Measurements from ENCODE around the gene TSPYL1.

The TSPYL1 gene

DNA sequence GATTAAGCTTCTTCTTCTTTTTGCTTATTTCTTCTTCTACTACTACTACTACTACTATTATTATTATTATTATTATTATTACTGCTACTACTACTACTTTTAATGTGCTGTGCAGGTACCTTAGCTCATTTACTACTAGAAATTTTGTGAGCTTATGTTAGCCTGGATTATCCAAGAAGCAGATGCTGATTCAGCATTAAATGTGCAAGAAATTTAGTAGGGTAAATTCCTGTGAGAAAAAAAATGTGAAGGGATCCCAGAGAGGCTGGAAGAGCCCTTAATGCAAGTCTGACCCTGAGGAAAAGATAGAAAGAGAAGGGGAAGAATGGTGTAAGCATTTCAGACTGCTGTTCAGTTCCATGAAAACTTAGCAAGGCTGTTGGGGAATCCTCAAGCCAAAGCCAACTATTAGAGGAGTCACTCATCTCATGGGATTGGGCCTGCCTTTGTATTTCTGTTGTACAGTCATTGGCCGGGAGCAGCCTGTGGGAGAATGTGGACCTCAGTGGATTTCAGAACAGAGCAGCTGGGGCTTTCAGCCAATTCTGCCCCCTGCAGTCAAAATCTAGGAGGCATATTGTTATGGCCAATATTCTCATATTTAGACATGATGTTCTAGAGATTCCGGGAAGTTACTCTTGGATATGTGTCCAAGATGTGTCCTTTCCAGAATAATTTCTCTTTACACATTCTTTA is 37.2 kb upstream of the TSPYL1 start:
- H3K9me3 ChIP-seq (ENCODE audit: control insufficient read depth, low read length), result no peaks in the 10 kb centered on the region
- no peak overlapping the region for H3K27ac ChIP-seq (ENCODE audit: insufficient read depth, low read depth, low read length, poor library complexity, severe bottlenecking)
- no peak overlapping the region for H3K4me3 ChIP-seq (ENCODE audit: insufficient read depth, low read depth, low read length)
- no peaks in the 10 kb centered on the region for H3K36me3 ChIP-seq (ENCODE audit: control insufficient read depth, insufficient read depth, low read length)
- H3K4me1 ChIP-seq (ENCODE audit: control insufficient read depth, insufficient read depth, low read length), result no peaks in the 10 kb centered on the region
- no peaks in the 10 kb centered on the region for H3K27me3 ChIP-seq (ENCODE audit: control insufficient read depth, insufficient read depth, low read length, poor library complexity, severe bottlenecking)
- whole genome bisulfite sequencing, 2 experiments, result 93 to 100% methylated on average over 1 to 2 of the region's 2 CpGs

GRCh38 chr6:116314878-116315277 is 35.1 kb upstream of the TSPYL1 start:
- Histone ChIP-seq H3K27me3 (ENCODE audit: control insufficient read depth, insufficient read depth, low read length, poor library complexity, severe bottlenecking) (no peaks in the 10 kb centered on the region), H3K9me3 (ENCODE audit: control insufficient read depth, low read length) (no peaks in the 10 kb centered on the region), H3K4me3 (ENCODE audit: insufficient read depth, low read depth, low read length) (no peak overlapping the region), H3K27ac (ENCODE audit: insufficient read depth, low read depth, low read length, poor library complexity, severe bottlenecking) (no peak overlapping the region), H3K4me1 (ENCODE audit: control insufficient read depth, insufficient read depth, low read length) (no peaks in the 10 kb centered on the region), H3K36me3 (ENCODE audit: control insufficient read depth, insufficient read depth, low read length) (no peaks in the 10 kb centered on the region)

GRCh38 chr6:116314218-116314617 is 34.5 kb upstream of the TSPYL1 start:
- H3K4me3 ChIP-seq (ENCODE audit: insufficient read depth, low read depth, low read length), result no peak overlapping the region
- no peaks in the 10 kb centered on the region for H3K27me3 ChIP-seq (ENCODE audit: control insufficient read depth, insufficient read depth, low read length, poor library complexity, severe bottlenecking)
- H3K36me3 ChIP-seq (ENCODE audit: control insufficient read depth, insufficient read depth, low read length), result no peaks in the 10 kb centered on the region
- H3K4me1 ChIP-seq (ENCODE audit: control insufficient read depth, insufficient read depth, low read length), result no peaks in the 10 kb centered on the region
- H3K9me3 ChIP-seq (ENCODE audit: control insufficient read depth, low read length), result no peaks in the 10 kb centered on the region
- no peak overlapping the region for H3K27ac ChIP-seq (ENCODE audit: insufficient read depth, low read depth, low read length, poor library complexity, severe bottlenecking)

DNA sequence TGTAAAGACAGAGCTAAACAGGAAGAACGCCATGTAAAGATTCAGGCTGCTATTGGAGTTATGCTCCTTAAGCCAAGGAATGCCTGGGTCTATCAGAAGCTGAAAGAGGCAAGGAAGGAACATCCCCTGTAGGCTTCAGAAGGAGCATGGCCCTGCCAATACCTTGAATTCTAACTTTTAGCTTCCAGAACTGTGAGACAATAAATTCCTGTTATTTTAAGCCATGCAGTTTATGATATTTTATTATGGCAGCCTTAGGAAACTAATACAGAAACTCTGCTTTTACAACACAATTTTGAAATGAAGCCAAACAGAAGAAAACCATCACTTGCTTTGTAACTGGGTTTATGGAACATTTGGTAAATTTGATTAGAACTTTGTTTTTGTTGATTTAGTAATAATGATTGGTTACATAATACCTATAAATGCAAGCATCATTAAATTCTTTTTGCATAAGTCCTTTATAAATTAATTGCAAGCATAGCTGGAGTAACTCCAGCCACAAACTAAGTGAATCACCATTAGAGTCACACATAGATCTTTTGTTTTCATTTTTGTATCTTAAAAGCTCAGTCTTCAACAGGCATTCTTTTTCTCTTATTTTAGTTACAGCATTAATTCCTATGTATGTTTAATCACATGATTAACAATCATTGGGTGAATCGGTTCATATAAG is 33.5 kb upstream of the TSPYL1 start:
- H3K9me3 ChIP-seq (ENCODE audit: control insufficient read depth, low read length), result no peaks in the 10 kb centered on the region
- no peak overlapping the region for H3K4me3 ChIP-seq (ENCODE audit: insufficient read depth, low read depth, low read length)
- no peaks in the 10 kb centered on the region for H3K36me3 ChIP-seq (ENCODE audit: control insufficient read depth, insufficient read depth, low read length)
- H3K27ac ChIP-seq (ENCODE audit: insufficient read depth, low read depth, low read length, poor library complexity, severe bottlenecking), result no peak overlapping the region
- WGBS, 2 experiments, result 96 to 100% methylated on average over 1 of the region's 2 CpGs
- no peaks in the 10 kb centered on the region for H3K4me1 ChIP-seq (ENCODE audit: control insufficient read depth, insufficient read depth, low read length)
- H3K27me3 ChIP-seq (ENCODE audit: control insufficient read depth, insufficient read depth, low read length, poor library complexity, severe bottlenecking), result no peaks in the 10 kb centered on the region

DNA sequence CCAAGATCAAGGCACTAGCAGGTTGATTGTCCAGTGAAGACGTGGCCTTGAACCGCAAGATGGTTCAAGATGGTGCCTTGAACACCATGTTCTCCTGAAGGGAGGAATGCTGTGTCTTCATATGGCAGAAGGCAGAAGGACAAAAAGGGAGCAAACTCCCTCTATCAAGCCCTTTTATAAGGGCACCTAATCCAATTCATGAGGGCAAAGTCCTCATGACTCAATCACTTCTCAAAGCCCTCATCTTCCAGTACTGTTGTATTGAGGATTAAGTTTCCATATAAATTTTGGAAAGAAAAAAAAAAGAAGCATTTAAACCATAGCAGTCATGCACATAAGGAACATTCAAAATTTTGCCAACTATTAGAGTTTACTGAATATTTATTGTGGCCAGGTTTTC is 29.9 kb upstream of the TSPYL1 start:
- Histone ChIP-seq H3K36me3 (ENCODE audit: control insufficient read depth, insufficient read depth, low read length) (no peaks in the 10 kb centered on the region), H3K27me3 (ENCODE audit: control insufficient read depth, insufficient read depth, low read length, poor library complexity, severe bottlenecking) (no peaks in the 10 kb centered on the region), H3K4me3 (ENCODE audit: insufficient read depth, low read depth, low read length) (no peak overlapping the region), H3K27ac (ENCODE audit: insufficient read depth, low read depth, low read length, poor library complexity, severe bottlenecking) (no peak overlapping the region), H3K4me1 (ENCODE audit: control insufficient read depth, insufficient read depth, low read length) (no peaks in the 10 kb centered on the region), H3K9me3 (ENCODE audit: control insufficient read depth, low read length) (no peaks in the 10 kb centered on the region)
- WGBS, 2 experiments, result 43 to 47% methylated on average over 2 of the region's 2 CpGs

- Histone ChIP-seq H3K27ac (ENCODE audit: insufficient read depth, low read depth, low read length, poor library complexity, severe bottlenecking) (no peak overlapping the region), H3K4me1 (ENCODE audit: control insufficient read depth, insufficient read depth, low read length) (no peaks in the 10 kb centered on the region), H3K36me3 (ENCODE audit: control insufficient read depth, insufficient read depth, low read length) (no peaks in the 10 kb centered on the region), H3K4me3 (ENCODE audit: insufficient read depth, low read depth, low read length) (no peak overlapping the region), H3K9me3 (ENCODE audit: control insufficient read depth, low read length) (no peaks in the 10 kb centered on the region), H3K27me3 (ENCODE audit: control insufficient read depth, insufficient read depth, low read length, poor library complexity, severe bottlenecking) (no peaks in the 10 kb centered on the region)
Observed at GRCh38 chr6:116309001-116309400, 29.3 kb upstream of the TSPYL1 start.

- no peaks in the 10 kb centered on the region for H3K4me1 ChIP-seq (ENCODE audit: control insufficient read depth, insufficient read depth, low read length)
- no peaks in the 10 kb centered on the region for H3K27me3 ChIP-seq (ENCODE audit: control insufficient read depth, insufficient read depth, low read length, poor library complexity, severe bottlenecking)
- H3K9me3 ChIP-seq (ENCODE audit: control insufficient read depth, low read length), result no peaks in the 10 kb centered on the region
- no peak overlapping the region for H3K4me3 ChIP-seq (ENCODE audit: insufficient read depth, low read depth, low read length)
- 100% methylated on average over 1 of the region's 1 CpG; no CpG with 5 or more reads in 1 of the 2 experiments for WGBS, 2 experiments
- H3K36me3 ChIP-seq (ENCODE audit: control insufficient read depth, insufficient read depth, low read length), result no peaks in the 10 kb centered on the region
- no peak overlapping the region for H3K27ac ChIP-seq (ENCODE audit: insufficient read depth, low read depth, low read length, poor library complexity, severe bottlenecking)
Observed at GRCh38 chr6:116307633-116308032, 27.9 kb upstream of the TSPYL1 start.

- no peak overlapping the region for H3K4me3 ChIP-seq (ENCODE audit: insufficient read depth, low read depth, low read length)
- 95 to 100% methylated on average over 1 of the region's 1 CpG for WGBS, 2 experiments
Observed at GRCh38 chr6:116307001-116307400, 27.3 kb upstream of the TSPYL1 start.

GRCh38 chr6:116304538-116305097 is 24.9 kb upstream of the TSPYL1 start:
- Histone ChIP-seq H3K27me3 (ENCODE audit: control insufficient read depth, insufficient read depth, low read length, poor library complexity, severe bottlenecking) (no peaks in the 10 kb centered on the region), H3K9me3 (ENCODE audit: control insufficient read depth, low read length) (no peaks in the 10 kb centered on the region), H3K36me3 (ENCODE audit: control insufficient read depth, insufficient read depth, low read length) (no peaks in the 10 kb centered on the region), H3K4me1 (ENCODE audit: control insufficient read depth, insufficient read depth, low read length) (no peaks in the 10 kb centered on the region), H3K4me3 (ENCODE audit: insufficient read depth, low read depth, low read length) (no peak overlapping the region), H3K27ac (ENCODE audit: insufficient read depth, low read depth, low read length, poor library complexity, severe bottlenecking) (no peak overlapping the region)

More at GRCh38 chr6:116307001-116307400, 27.3 kb upstream of the TSPYL1 start:
- H3K4me1 ChIP-seq (ENCODE audit: control insufficient read depth, insufficient read depth, low read length), result no peaks in the 10 kb centered on the region
- no peaks in the 10 kb centered on the region for H3K27me3 ChIP-seq (ENCODE audit: control insufficient read depth, insufficient read depth, low read length, poor library complexity, severe bottlenecking)
- H3K27ac ChIP-seq (ENCODE audit: insufficient read depth, low read depth, low read length, poor library complexity, severe bottlenecking), result no peak overlapping the region
- no peaks in the 10 kb centered on the region for H3K36me3 ChIP-seq (ENCODE audit: control insufficient read depth, insufficient read depth, low read length)
- H3K9me3 ChIP-seq (ENCODE audit: control insufficient read depth, low read length), result no peaks in the 10 kb centered on the region

- Histone ChIP-seq H3K9me3 (ENCODE audit: control insufficient read depth, low read length) (no peaks in the 10 kb centered on the region), H3K27me3 (ENCODE audit: control insufficient read depth, insufficient read depth, low read length, poor library complexity, severe bottlenecking) (no peaks in the 10 kb centered on the region), H3K27ac (ENCODE audit: insufficient read depth, low read depth, low read length, poor library complexity, severe bottlenecking) (no peak overlapping the region), H3K4me3 (ENCODE audit: insufficient read depth, low read depth, low read length) (no peak overlapping the region), H3K4me1 (ENCODE audit: control insufficient read depth, insufficient read depth, low read length) (no peaks in the 10 kb centered on the region), H3K36me3 (ENCODE audit: control insufficient read depth, insufficient read depth, low read length) (no peaks in the 10 kb centered on the region)
- 92 to 94% methylated on average over 3 of the region's 3 CpGs for WGBS, 2 experiments
Observed at GRCh38 chr6:116301104-116301503, 21.4 kb upstream of the TSPYL1 start.

Data from ectodermal cell (in vitro differentiated cells).